Measurements from ENCODE around the gene PAM. TPM values are rescaled to one million over a fixed set of nuclear protein-coding genes. Genes with fewer than 3 reads are reported as not detected.
A peak's percentile ranks its signal among the peaks of the same experiment; 100 is the strongest.
"Not testable (repeated sequence)": the region's sequence is repeated elsewhere in the genome, so short reads cannot be mapped to it uniquely, and the experiment has no call there.

Gene PAM
- total RNA-seq, 1 experiment from 2014 or later: 131 TPM

- no peaks in the 10 kb centered on the region for H3K4me1 ChIP-seq (ENCODE audit: control insufficient read depth, insufficient read depth, low read length)
- in situ Hi-C loops (cut with HindIII; ENCODE audit: low pct_unique_long_range_greater_than_20kb, low sequenced_read_pairs) (no loop called here), intact Hi-C loops (cut with micrococcal nuclease; ENCODE audit: unreplicated experiment) (loop anchor here (1.0 to 5.0 kb wide), 4 partner anchors 98 to 504 kb away; no protein-coding TSS in a partner anchor)
- ChIA-PET CTCF (no interaction called here), POLR2A (no interaction called here)
- no peaks in the 10 kb centered on the region for H3K9me3 ChIP-seq (ENCODE audit: control insufficient read depth, insufficient read depth, low read depth, low read length)
- H3K27me3 ChIP-seq (ENCODE audit: control insufficient read depth, insufficient read depth, low read length): no peaks in the 10 kb centered on the region
- DNase-seq (ENCODE audit: low read depth, low spot score): peak; percentile 36
- no peak for TF ChIP-seq SIN3A (IDR thresholded peaks at IDR 0.05; ENCODE audit: borderline replicate concordance, insufficient read depth, low read depth, low read length)
- TF ChIP-seq CTCF (IDR thresholded peaks at IDR 0.05): peak; percentile 61; the same call in 1 of the 2 replicates
- peak; percentile 48; the same call in 1 of the 2 replicates for ATAC-seq
- no peaks in the 10 kb centered on the region for H3K36me3 ChIP-seq (ENCODE audit: control insufficient read depth, insufficient read depth, low read length)
- no peak overlapping the region for H3K27ac ChIP-seq (ENCODE audit: low read length)
- H3K4me3 ChIP-seq (ENCODE audit: low read depth in 2 of 2, low read length in 2 of 2): no peak overlapping the region
- no TSS peak for BruUV-seq (replicated peaks)
Measured at GRCh38 chr5:103041071-103041676, 286.1 kb downstream of the PAM start.

DNA sequence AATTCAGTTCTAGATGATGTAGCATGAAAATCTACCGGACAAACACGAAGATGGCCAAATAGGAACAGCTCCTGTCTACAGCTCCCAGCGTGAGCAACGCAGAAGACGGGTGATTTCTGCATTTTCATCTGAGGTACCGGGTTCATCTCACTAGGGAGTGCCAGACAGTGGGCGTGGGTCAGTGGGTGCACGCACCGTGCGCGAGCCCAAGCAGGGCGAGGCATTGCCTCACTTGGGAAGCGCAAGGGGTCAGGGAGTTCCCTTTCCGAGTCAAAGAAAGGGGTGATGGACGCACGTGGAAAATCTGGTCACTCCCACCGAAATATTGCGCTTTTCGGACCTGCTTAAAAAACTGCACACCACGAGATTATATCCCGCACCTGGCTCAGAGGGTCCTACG is 291.6 kb downstream of the PAM start:
- H3K36me3 ChIP-seq (ENCODE audit: control insufficient read depth, insufficient read depth, low read length); in situ Hi-C loops (cut with HindIII; ENCODE audit: low pct_unique_long_range_greater_than_20kb, low sequenced_read_pairs); H3K4me1 ChIP-seq (ENCODE audit: control insufficient read depth, insufficient read depth, low read length); ATAC-seq; POLR2A ChIA-PET; H3K27me3 ChIP-seq (ENCODE audit: control insufficient read depth, insufficient read depth, low read length); DNase-seq (ENCODE audit: low read depth, low spot score); H3K9me3 ChIP-seq (ENCODE audit: control insufficient read depth, insufficient read depth, low read depth, low read length); H3K4me3 ChIP-seq (ENCODE audit: low read depth in 2 of 2, low read length in 2 of 2); BruUV-seq (replicated peaks); CTCF ChIA-PET; H3K27ac ChIP-seq (ENCODE audit: low read length); intact Hi-C loops (cut with micrococcal nuclease; ENCODE audit: unreplicated experiment): not testable (repeated sequence)

- intact Hi-C loops (cut with micrococcal nuclease; ENCODE audit: unreplicated experiment) (no loop called here), in situ Hi-C loops (cut with HindIII; ENCODE audit: low pct_unique_long_range_greater_than_20kb, low sequenced_read_pairs) (no loop called here)
- no peak overlapping the region for H3K27ac ChIP-seq (ENCODE audit: low read length)
- no TSS peak for BruUV-seq (replicated peaks)
- POLR2A ChIA-PET: no interaction called here
- H3K4me1 ChIP-seq (ENCODE audit: control insufficient read depth, insufficient read depth, low read length): no peaks in the 10 kb centered on the region
- H3K4me3 ChIP-seq (ENCODE audit: low read depth in 2 of 2, low read length in 2 of 2): no peak overlapping the region
- CTCF ChIA-PET: no interaction called here
- H3K36me3 ChIP-seq (ENCODE audit: control insufficient read depth, insufficient read depth, low read length): no peaks in the 10 kb centered on the region
- no peaks in the 10 kb centered on the region for H3K27me3 ChIP-seq (ENCODE audit: control insufficient read depth, insufficient read depth, low read length)
- ATAC-seq: no peak
- TF ChIP-seq SIN3A (IDR thresholded peaks at IDR 0.05; ENCODE audit: borderline replicate concordance, insufficient read depth, low read depth, low read length) (no peak), CTCF (IDR thresholded peaks at IDR 0.05) (no peak), POLR2AphosphoS5 (IDR thresholded peaks at IDR 0.05; ENCODE audit: low read depth, low read length) (no peak), TCF7L2 (IDR thresholded peaks at IDR 0.05; ENCODE audit: low read depth, low read length) (no peak)
- TF ChIP-seq, protein P1, sequence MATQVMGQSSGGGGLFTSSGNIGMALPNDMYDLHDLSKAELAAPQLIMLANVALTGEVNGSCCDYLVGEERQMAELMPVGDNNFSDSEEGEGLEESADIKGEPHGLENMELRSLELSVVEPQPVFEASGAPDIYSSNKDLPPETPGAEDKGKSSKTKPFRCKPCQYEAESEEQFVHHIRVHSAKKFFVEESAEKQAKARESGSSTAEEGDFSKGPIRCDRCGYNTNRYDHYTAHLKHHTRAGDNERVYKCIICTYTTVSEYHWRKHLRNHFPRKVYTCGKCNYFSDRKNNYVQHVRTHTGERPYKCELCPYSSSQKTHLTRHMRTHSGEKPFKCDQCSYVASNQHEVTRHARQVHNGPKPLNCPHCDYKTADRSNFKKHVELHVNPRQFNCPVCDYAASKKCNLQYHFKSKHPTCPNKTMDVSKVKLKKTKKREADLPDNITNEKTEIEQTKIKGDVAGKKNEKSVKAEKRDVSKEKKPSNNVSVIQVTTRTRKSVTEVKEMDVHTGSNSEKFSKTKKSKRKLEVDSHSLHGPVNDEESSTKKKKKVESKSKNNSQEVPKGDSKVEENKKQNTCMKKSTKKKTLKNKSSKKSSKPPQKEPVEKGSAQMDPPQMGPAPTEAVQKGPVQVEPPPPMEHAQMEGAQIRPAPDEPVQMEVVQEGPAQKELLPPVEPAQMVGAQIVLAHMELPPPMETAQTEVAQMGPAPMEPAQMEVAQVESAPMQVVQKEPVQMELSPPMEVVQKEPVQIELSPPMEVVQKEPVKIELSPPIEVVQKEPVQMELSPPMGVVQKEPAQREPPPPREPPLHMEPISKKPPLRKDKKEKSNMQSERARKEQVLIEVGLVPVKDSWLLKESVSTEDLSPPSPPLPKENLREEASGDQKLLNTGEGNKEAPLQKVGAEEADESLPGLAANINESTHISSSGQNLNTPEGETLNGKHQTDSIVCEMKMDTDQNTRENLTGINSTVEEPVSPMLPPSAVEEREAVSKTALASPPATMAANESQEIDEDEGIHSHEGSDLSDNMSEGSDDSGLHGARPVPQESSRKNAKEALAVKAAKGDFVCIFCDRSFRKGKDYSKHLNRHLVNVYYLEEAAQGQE (IDR thresholded peaks at IDR 0.05; ENCODE audit: insufficient read depth in 1 of 2, low read depth in 2 of 2, low read length in 1 of 2): no peak
- no peaks in the 10 kb centered on the region for H3K9me3 ChIP-seq (ENCODE audit: control insufficient read depth, insufficient read depth, low read depth, low read length)
- DNase-seq (ENCODE audit: low read depth, low spot score): peak; percentile 12
Measured at GRCh38 chr5:103057208-103058130, 302.4 kb downstream of the PAM start.

All from Panc1 (cell line).